DMS 273 (cell line): ENCODE data around the gene MTG2.

ENCODE experiments used
- DNase-seq: peaks from one replicate; lab custom pipeline; 2025; ENCODE audit not compliant: unreplicated experiment; lab: John Stamatoyannopoulos, UW

The MTG2 gene

GRCh38 chr20:62182469-62183425, at the start of gene MTG2:
Gene MTG2 (plus strand): TSS chr20:62183028. CDS start chr20:62193421, 10,393 bp downstream.
- DNase-seq = peak; percentile 98

GRCh38 chr20:62133051-62133845, 49.6 kb upstream of the MTG2 start:
- no peak for DNase-seq

DNA sequence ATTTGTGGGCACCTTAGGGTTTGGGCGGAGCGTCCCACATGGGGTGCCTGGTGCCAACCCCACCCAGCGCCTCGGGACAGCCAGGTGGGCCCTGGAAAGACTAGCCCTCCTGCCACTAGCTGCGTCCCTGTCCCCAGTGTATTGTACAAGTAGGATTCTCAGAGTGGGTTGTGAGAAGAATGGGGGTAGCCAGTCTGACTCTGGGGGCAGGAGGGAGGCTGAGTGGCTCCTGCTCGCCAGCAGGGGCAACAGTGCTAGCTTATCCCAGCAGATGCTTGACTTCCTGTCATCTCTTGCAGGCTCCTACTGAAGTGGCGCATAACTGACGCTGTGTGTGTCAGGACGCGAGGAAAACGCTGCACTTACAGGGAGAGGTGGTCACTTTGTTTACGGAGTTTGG, 49.0 kb upstream of the MTG2 start:
- DNase-seq = no peak

GRCh38 chr20:62134735-62135231, 48.0 kb upstream of the MTG2 start:
- DNase-seq = no peak

DNA sequence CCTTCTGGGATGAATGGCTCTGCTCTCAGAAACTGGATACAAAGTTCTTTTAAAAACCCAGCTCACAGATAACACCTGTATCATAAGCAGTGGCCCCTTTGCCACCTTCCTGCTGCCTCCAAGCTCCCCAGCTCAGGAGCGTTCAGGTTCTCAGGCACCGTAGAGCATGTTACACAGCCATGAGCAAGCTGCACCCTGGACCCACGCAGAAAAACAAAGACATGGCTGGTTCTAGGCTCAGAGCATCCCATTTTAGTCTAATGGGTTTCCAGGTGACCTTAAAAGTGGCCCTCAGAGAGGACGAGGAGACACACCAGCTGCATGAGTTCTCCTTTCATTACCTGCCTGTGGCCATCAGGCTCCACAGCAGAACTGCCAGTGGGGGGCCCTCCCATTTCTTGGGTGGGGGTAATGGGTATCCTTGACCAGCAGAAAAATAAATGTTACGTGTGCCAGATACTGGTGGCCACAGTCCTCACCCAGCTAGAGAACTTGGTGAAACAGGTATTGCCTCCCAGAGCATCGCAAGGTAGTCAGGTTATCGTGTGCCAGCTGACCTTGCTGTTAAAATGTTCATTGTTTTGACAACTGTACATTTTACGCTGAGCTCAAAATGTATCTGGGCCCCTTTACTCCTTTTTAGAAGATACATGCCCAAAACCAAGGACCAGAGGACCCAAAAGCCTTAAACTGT, 47.1 kb upstream of the MTG2 start:
- DNase-seq = no peak

GRCh38 chr20:62136283-62137091, 46.3 kb upstream of the MTG2 start:
- peak; percentile 85 for DNase-seq

DNA sequence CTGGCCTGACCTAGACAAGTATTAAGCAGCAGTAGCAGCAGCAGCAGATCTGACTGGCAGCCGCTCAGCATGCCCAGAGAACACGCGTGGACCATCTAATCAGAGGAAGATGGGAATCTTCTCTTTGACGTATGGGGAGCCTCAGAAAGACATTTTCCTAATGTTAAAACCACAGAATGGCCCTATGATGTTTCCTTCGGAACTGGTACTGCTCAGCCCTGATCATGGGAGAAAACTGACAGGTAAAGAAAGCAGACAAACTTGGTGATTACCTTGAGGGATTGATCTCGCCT, 45.8 kb upstream of the MTG2 start:
- no peak for DNase-seq

GRCh38 chr20:62137478-62138203, 45.2 kb upstream of the MTG2 start:
- DNase-seq = no peak

DNA sequence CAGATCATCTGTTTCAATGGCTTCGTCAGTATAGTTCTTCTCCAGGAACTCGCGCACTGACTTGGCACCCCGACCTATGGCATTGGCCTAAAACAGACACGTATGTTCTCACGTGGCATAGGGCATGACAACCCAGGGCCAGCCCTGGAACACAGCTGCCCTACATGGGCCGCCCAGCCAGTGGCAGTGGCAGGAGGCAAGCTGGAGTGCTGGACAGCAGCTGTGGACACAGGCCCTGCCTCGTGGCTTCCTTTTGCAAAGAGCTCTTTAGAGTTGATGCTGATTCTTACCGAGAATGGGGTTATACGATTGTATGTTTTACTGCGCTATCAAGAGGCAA, 44.7 kb upstream of the MTG2 start:
- no peak for DNase-seq

DNA sequence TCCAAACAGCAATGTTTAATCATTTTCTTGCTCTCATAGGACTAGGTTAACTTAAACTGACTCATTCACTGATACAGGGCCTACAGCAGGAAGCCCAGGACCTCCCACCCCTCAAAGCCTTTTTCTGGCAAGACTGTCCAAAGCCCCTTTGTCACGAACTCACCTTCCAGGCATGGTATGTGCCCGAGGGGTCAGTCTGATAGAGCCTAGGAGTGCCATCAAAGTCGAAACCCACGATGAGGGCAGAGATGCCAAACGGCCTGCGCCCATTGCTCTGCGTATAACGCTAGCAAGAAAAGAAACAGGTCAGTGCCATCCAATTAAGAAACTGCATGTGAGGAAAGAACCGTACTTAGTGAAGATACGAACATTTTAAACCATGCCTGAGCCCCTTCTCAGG, 43.9 kb upstream of the MTG2 start:
- DNase-seq = no peak

DNA sequence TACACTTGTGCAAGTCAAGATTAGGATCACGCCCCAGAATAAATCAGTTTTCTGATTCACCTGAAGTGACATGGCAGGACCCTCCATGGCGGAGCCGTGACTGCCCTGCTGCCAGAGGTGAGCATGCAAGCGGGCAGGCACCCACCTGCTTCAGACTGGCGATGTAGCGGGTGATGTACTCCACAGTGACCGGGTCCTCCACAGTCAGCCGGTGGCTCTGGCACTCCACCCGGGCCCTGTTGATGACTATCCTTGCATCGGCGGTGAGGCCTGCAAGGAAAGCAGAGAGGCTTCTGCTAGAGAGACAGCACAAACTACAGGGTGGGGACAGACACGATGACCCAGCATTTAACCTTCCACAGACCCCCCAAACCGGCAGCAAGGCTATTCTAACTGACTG, 43.2 kb upstream of the MTG2 start:
- no peak for DNase-seq

DNA sequence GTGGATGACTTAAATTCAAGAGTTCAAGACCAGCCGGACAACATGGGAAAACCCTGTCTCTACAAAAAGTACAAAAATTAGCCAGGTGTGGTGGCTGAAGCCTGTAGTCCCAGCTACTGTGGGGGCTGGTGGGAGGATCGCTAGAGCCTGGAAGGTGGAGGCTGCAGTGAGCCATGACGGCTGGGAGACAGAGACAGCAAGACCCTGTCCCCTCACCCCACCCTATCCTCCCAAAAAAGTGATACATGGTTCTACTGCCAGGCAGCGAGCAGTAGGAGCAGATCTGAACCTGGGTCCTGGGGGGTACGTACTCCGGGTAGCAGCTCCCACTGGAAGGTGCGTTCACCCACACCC, 41.8 kb upstream of the MTG2 start:
- DNase-seq = no peak

DNA sequence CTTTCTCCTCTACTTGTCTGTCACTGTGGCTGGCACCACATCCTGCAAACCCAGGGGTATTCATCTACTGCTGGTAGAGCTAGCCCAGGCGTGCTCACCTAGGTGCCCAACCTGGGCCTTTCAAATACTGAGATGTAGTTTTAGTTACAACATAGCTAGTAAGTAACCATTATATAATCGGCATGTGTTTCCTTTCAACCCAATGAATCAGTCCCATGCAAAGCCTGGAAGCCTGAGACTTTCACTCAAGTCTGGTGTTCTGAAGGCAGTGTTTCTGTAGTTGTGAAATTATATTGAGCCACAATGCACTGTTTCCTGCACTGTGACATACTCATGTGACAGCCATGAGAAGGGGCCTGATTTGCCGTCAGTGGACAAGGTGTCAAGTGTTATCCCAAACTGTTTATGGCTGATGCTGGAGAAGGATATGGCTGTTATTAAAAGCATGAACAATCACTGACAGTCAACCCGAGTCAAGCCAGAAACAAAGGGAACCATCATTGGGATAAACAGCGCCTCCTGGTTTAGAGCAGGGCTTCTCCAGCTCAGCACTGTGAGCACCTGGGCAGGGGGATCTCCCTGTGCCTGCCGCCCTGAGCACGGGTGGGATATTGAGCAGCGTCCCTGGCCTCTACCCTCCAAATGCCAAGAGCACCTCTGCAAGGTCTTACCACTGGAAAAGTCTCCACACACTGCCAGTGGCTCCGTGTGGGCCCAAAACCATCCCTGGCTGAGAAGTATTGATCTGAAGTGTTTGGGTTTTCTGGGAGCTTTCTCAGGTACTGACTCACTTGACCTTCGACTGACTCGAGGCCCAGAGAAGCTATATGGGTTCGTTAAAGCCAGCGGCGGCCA, 41.2 kb upstream of the MTG2 start:
- peak; percentile 38 for DNase-seq

- peak; percentile 57 for DNase-seq
Measured at GRCh38 chr20:62142252-62143080, 40.4 kb upstream of the MTG2 start.

DNA sequence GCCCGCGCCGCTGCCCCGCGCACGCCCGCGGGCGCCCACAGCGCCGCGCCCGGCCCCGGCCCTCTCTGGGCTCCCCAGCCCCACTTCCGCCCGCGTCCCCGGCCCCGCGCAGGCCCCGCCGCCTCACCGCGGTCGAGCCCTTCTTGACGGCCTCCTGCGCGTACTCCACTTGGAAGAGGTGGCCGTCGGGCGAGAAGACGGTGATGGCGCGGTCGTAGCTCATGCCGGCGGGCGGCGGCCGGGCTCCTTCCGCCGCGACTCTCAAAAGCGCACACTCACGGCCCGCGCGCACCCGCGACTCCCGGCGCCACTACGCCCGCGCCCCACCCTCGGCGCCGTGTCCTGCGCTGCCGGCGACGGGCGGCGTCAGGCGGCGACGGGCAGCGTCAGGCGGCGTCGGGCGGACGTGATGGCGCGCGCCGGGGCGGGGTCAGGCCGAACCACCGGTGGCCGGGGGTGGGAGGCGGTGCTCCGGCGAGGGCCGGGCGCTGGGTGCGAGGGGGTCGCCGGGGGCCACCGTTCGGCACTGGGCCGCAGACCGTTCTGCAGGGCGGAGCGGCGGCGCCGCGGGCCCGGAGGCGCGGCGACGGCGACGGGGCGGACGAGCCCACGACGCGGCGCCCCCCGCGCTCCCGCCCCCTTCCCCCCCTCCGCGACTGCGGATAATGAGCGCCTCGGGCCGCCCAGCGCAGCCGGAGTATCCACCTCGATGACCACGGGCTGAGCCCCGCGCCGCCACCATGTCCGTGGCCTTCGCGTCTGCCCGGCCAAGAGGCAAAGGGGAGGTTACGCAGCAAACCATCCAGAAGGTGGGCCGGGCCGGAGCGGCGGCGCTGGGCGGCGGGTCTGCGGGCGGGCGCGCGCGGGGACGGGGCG, 39.5 kb upstream of the MTG2 start, which contains the start of the genes PSMA7 and SS18L1:
Gene PSMA7 (minus strand): TSS at position 314 of the 876 bp plus-strand sequence. CDS start 91 bp downstream, at position 223.
Gene SS18L1 (plus strand): TSS at position 689 of the 876 bp plus-strand sequence. CDS start 52 bp downstream, at position 741.
- DNase-seq = peak; percentile 94

DNA sequence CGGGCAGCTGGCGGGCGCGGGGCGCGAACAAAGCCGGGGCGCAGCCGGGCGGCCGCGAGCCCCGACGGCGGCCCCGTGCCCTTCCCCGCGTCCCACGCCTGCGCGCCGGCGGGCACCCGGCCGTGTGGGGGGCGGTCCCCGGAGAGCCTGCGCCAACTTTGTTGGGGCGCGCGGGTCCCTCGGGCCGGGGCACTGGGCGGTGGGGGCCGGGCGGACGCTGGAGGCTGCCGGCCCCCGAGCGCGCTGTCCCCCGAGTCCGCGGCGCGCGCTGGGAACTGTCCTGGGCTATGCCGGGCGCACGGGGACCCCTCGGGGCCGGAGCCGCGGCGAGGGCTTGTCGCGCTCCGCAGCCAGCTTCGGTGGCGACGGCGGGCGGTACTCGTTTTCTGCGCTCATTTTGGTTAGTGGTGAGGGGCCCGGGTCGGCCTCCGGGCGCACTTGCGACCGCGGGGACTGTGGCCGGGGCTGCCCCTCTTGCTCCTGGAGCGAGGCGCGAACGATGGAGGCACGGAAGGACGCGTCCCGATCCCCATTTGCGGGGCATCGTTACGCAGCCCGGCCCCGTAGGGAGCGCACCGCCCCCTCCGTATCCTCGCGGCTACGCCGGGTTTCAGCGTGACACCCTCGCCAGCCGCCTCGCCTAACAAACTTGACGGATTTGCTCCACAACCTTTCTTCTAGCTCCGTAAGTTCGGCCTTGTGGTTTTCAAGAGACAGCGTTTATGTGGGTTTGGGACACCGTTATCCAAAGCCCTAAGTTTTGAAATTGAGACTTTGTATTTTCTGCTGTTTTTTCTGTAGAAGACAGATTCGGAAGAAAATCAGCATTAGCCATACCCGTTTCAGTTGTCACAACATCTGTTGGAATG, 38.6 kb upstream of the MTG2 start:
- DNase-seq = peak; percentile 85
